Motor neuron (in vitro differentiated cells): ENCODE results near the gene RNU2-63P. TPM values are rescaled to one million over a fixed set of nuclear protein-coding genes. Genes with fewer than 3 reads are reported as not detected.
"Not testable (repeated sequence)": the region's sequence is repeated elsewhere in the genome, so short reads cannot be mapped to it uniquely, and the experiment has no call there.

Experiments used
- ATAC-seq, 8 experiments: fragments of 200-7000 bp; cut with Tn5 transposase; replicated peaks in 6 of 8; 2 replicates each; pipeline ENCODE4 v1.8.0; 2021; ENCODE audit warnings: mild to moderate bottlenecking in 8 of 8, moderate library complexity in 8 of 8
- H3K27ac ChIP-seq, 2 donors: fragments of 250-450 bp; sonication (Bioruptor Pico); 2 replicates each; pipeline ENCODE4 v1.9.0; 2021; ENCODE audit warnings: antibody characterized with exemption in 2 of 2, mild to moderate bottlenecking in 2 of 2, moderate library complexity in 1 of 2
- H3K4me1 ChIP-seq, 2 donors: fragments of 250-450 bp; sonication (Bioruptor Pico); replicated peaks in 1 of 2; 2 replicates each; pipeline ENCODE4 v1.6.1; 2021; ENCODE audit warnings: antibody characterized with exemption in 2 of 2, mild to moderate bottlenecking in 2 of 2, moderate library complexity in 1 of 2
- H3K4me3 ChIP-seq, 5 donors: fragments of 250-450 bp; sonication (Bioruptor Pico); 2 replicates each; pipeline ENCODE4 v1.9.0; 2021; ENCODE audit warnings: antibody characterized with exemption in 5 of 5, mild to moderate bottlenecking in 5 of 5, moderate library complexity in 4 of 5
- WGBS, 10 experiments: fragments of 450-650 bp; shearing (Covaris generic); methylation state at CpG; one replicate each; pipeline ENCODE4 v1.0.0; 2022; 5-methylcytosine and 5-hydroxymethylcytosine counted together
- in situ Hi-C, 9 experiments: fragments of 400-800 bp; cut with MboI; loops; one replicate each; pipeline ENCODE4 v1.15.0; 2021; ENCODE audit warnings: low sequenced_read_pairs in 9 of 9, low pct_unique_long_range_greater_than_20kb in 2 of 9; ENCODE audit not compliant: unreplicated experiment in 9 of 9
- total RNA-seq, 8 experiments: library from RNA; unstranded; fragments of 300-600 nt; gene quantifications; 2 replicates each; pipeline versions ENCODE4 v1.2.3 to v1.2.4, GENCODE V29; 2022

Gene RNU2-63P
- total RNA-seq, 8 experiments from 2014 or later, result 9.3 to 66.0 (median 24.9) TPM; not detected in 2

GRCh38 chr2:88019985-88020384, 3.6 kb upstream of the RNU2-63P start:
- in situ Hi-C loops, result no loop called here
- H3K27ac ChIP-seq, result no peak overlapping the region
- ATAC-seq, result no peak
- WGBS, 10 experiments, result 75 to 100% (median 95%) methylated on average over 1 to 2 of the region's 3 CpGs; no CpG with 5 or more reads in 4 of the 10 experiments
- H3K4me1 ChIP-seq, result peaks cover 11 to 22% of the 10 kb centered on the region in 2 donors
- H3K4me3 ChIP-seq, result no peak overlapping the region

GRCh38 chr2:88018909-88019308, 2.6 kb upstream of the RNU2-63P start:
- WGBS, 10 experiments, result 0 to 100% methylated on average over 1 of the region's 6 CpGs; no CpG with 5 or more reads in 8 of the 10 experiments
- H3K4me3 ChIP-seq, result no peak overlapping the region
- in situ Hi-C loops, result no loop called here
- no peak overlapping the region for H3K27ac ChIP-seq
- ATAC-seq, result no peak
- H3K4me1 ChIP-seq, result peaks cover 11 to 16% of the 10 kb centered on the region in 2 donors

- 19 to 100% (median 62%) methylated on average over 1 to 9 of the region's 11 CpGs; no CpG with 5 or more reads in 2 of the 10 experiments for WGBS, 10 experiments
- not testable (repeated sequence) for ATAC-seq
Observed at GRCh38 chr2:88018077-88018805, 1.9 kb upstream of the RNU2-63P start.

GRCh38 chr2:88017780-88018038, 1.4 kb upstream of the RNU2-63P start:
- peak overlapping the region in 3 of 5 donors; percentile 48 to 52 (median 49) for H3K4me3 ChIP-seq

More at GRCh38 chr2:88018077-88018805, 1.9 kb upstream of the RNU2-63P start:
- in situ Hi-C loops, result not testable (repeated sequence)
- H3K4me1 ChIP-seq, result peaks cover 11 to 16% of the 10 kb centered on the region in 2 donors
- H3K27ac ChIP-seq, result peak overlapping the region in 1 of 2 donors; percentile 57
- peak overlapping the region in 1 of 5 donors; percentile 48 for H3K4me3 ChIP-seq

GRCh38 chr2:88016960-88017779, 823 bp upstream of the RNU2-63P start:
- H3K4me3 ChIP-seq, result peak overlapping the region; percentile 41 to 52 (median 48)
- H3K4me1 ChIP-seq, result peaks cover 11 to 16% of the 10 kb centered on the region in 2 donors
- in situ Hi-C loops, result no loop called here
- ATAC-seq, result peak; percentile 5 to 69 (median 52)
- 0 to 68% (median 28%) methylated on average over 1 to 17 of the region's 46 CpGs; no CpG with 5 or more reads in 5 of the 10 experiments for WGBS, 10 experiments
- peak overlapping the region; percentile 95 for H3K27ac ChIP-seq

More at GRCh38 chr2:88017780-88018038, 1.4 kb upstream of the RNU2-63P start:
- WGBS, 10 experiments, result 43 to 100% (median 80%) methylated on average over 1 to 2 of the region's 2 CpGs; no CpG with 5 or more reads in 5 of the 10 experiments
- Histone ChIP-seq H3K4me1 (peaks cover 11 to 16% of the 10 kb centered on the region in 2 donors), H3K27ac (peak overlapping the region in 1 of 2 donors; percentile 57)
- ATAC-seq, in situ Hi-C loops: not testable (repeated sequence)

- Histone ChIP-seq H3K27ac (no peak overlapping the region), H3K4me1 (no peaks in the 10 kb centered on the region), H3K4me3 (no peak overlapping the region)
- in situ Hi-C loops, result no loop called here
- ATAC-seq, result no peak
- WGBS, 10 experiments, result 30 to 100% (median 64%) methylated on average over 1 of the region's 1 CpG; no CpG with 5 or more reads in 3 of the 10 experiments
Observed at GRCh38 chr2:88011011-88011410, 5.3 kb downstream of the RNU2-63P start.

GRCh38 chr2:88010136-88010535, 6.2 kb downstream of the RNU2-63P start:
- 20 to 100% (median 80%) methylated on average over 1 of the region's 1 CpG; no CpG with 5 or more reads in 5 of the 10 experiments for WGBS, 10 experiments
- Histone ChIP-seq H3K4me3 (no peak overlapping the region), H3K27ac (no peak overlapping the region), H3K4me1 (no peaks in the 10 kb centered on the region)
- in situ Hi-C loops, result no loop called here
- ATAC-seq, result no peak

- no peak overlapping the region for H3K27ac ChIP-seq
- WGBS, 10 experiments, result 81 to 100% (median 95%) methylated on average over 2 to 14 of the region's 16 CpGs; no CpG with 5 or more reads in 2 of the 10 experiments
- ATAC-seq, result peak in 1 of 8 experiments; percentile 44
- H3K4me1 ChIP-seq, result peaks cover 0 to 3% of the 10 kb centered on the region in 2 donors
- H3K4me3 ChIP-seq, result no peak overlapping the region
- in situ Hi-C loops, result no loop called here
Observed at GRCh38 chr2:88006912-88007439, 9.4 kb downstream of the RNU2-63P start.

GRCh38 chr2:88005776-88006175, 10.6 kb downstream of the RNU2-63P start:
- in situ Hi-C loops, result no loop called here
- no peak overlapping the region for H3K27ac ChIP-seq
- 72 to 100% (median 92%) methylated on average over 1 to 4 of the region's 6 CpGs; no CpG with 5 or more reads in 4 of the 10 experiments for WGBS, 10 experiments
- no peak overlapping the region for H3K4me3 ChIP-seq
- H3K4me1 ChIP-seq, result peaks cover 0 to 3% of the 10 kb centered on the region in 2 donors
- peak in 1 of 8 experiments; percentile 24 for ATAC-seq

- H3K27ac ChIP-seq, result no peak overlapping the region
- ATAC-seq, result peak in 2 of 8 experiments; percentile 22 to 23
- WGBS, 10 experiments, result 25 to 90% (median 68%) methylated on average over 1 to 11 of the region's 34 CpGs; no CpG with 5 or more reads in 1 of the 10 experiments
- H3K4me3 ChIP-seq, result no peak overlapping the region
- in situ Hi-C loops, result no loop called here
- H3K4me1 ChIP-seq, result peaks cover 0 to 3% of the 10 kb centered on the region in 2 donors
Observed at GRCh38 chr2:88003074-88003755, 13.1 kb downstream of the RNU2-63P start.

GRCh38 chr2:88002359-88002707, 14.0 kb downstream of the RNU2-63P start:
- Histone ChIP-seq H3K4me3 (no peak overlapping the region), H3K4me1 (peaks cover 0 to 3% of the 10 kb centered on the region in 2 donors), H3K27ac (no peak overlapping the region)
- WGBS, 10 experiments, result 87 to 100% (median 96%) methylated on average over 1 to 6 of the region's 6 CpGs; no CpG with 5 or more reads in 1 of the 10 experiments
- in situ Hi-C loops, result no loop called here
- ATAC-seq, result no peak

GRCh38 chr2:88000474-88000873, 15.9 kb downstream of the RNU2-63P start:
- H3K27ac ChIP-seq, ATAC-seq, in situ Hi-C loops, H3K4me1 ChIP-seq, H3K4me3 ChIP-seq: not testable (repeated sequence)
- WGBS, 10 experiments, result 14 to 100% (median 51%) methylated on average over 1 to 3 of the region's 3 CpGs; no CpG with 5 or more reads in 4 of the 10 experiments
